Activated CD4-positive, alpha-beta T cell treated with anti-CD3 and anti-CD28 coated beads for 36 hours (primary cell): ENCODE data around the gene SUCNR1. TPM values are rescaled to one million over a fixed set of nuclear protein-coding genes. Genes with fewer than 3 reads are reported as not detected.

Source experiments
- total RNA-seq, 2 experiments: library from RNA; stranded (reverse); gene quantifications; one replicate each; pipeline ENCODE4 v1.2.3, GENCODE V29; 2021

Gene SUCNR1
- total RNA-seq, 2 experiments from 2014 or later = not detected

Other genes with a start within 250 kb of the SUCNR1 start
- gene AADACL2, start 139.7 kb upstream of the SUCNR1 start, total RNA-seq = not detected
- gene AADAC, start 59.5 kb upstream of the SUCNR1 start, total RNA-seq = not detected